Measurements from ENCODE around the gene NEBL.

- no peak for TF ChIP-seq HEY1 (CRISPR knock-in tag; IDR thresholded peaks at IDR 0.05; ENCODE audit: borderline replicate concordance)
- TF ChIP-seq EZH2 (IDR thresholded peaks at IDR 0.05; ENCODE audit: borderline replicate concordance, low read depth, low read length), result no peak
- no peak for TF ChIP-seq BRCA1 (IDR thresholded peaks at IDR 0.05)
- no peak for TF ChIP-seq BRCA1 (CRISPR knock-in tag; IDR thresholded peaks at IDR 0.05)
- TF ChIP-seq SMAD4 (CRISPR knock-in tag; conservative IDR thresholded peaks at IDR 0.05), result no peak
- TF ChIP-seq SMAD2 (IDR thresholded peaks at IDR 0.05; ENCODE audit: low read depth, low read length), result no peak
Measured at GRCh38 chr10:20740120-20740519, 157.0 kb downstream of the NEBL start.
